Smooth muscle cell (in vitro differentiated cells): Measurements from ENCODE around the gene CYRIA. TPM values are rescaled to one million over a fixed set of nuclear protein-coding genes. Genes with fewer than 3 reads are reported as not detected.
A peak's percentile ranks its signal among the peaks of the same experiment; 100 is the strongest.

Experiments
- DNase-seq: peaks from one replicate; lab custom pipeline; 2025; ENCODE audit not compliant: unreplicated experiment; lab: John Stamatoyannopoulos, UW
- H2AFZ ChIP-seq: fragments of 200-600 bp; sonication (generic); 2 replicates; pipeline ENCODE4 v1.6.0; 2016; ENCODE audit warnings: antibody characterized with exemption, low read depth, mild to moderate bottlenecking
- H3F3A ChIP-seq: fragments of 200-600 bp; sonication (generic); 2 replicates; pipeline ENCODE4 v1.6.0; 2017; ENCODE audit warnings: antibody characterized with exemption, low read depth
- H3K27ac ChIP-seq: fragments of 200-600 bp; sonication (generic); 2 replicates; pipeline ENCODE4 v1.5.1; 2016; ENCODE audit warnings: low read depth, mild to moderate bottlenecking
- H3K27me3 ChIP-seq: fragments of 200-600 bp; sonication (generic); 2 replicates; pipeline ENCODE4 v1.6.1; 2016; ENCODE audit warnings: low read depth, mild to moderate bottlenecking
- H3K36me3 ChIP-seq: fragments of 200-600 bp; sonication (generic); 2 replicates; pipeline ENCODE4 v1.5.1; 2016; ENCODE audit warnings: low read depth
- H3K4me1 ChIP-seq: fragments of 200-600 bp; sonication (generic); 2 replicates; pipeline ENCODE4 v1.5.1; 2016; ENCODE audit warnings: low read depth
- H3K4me2 ChIP-seq: fragments of 200-600 bp; sonication (generic); 2 replicates; pipeline ENCODE4 v1.6.0; 2016; ENCODE audit warnings: mild to moderate bottlenecking
- H3K4me3 ChIP-seq: fragments of 200-600 bp; sonication (generic); 2 replicates; pipeline ENCODE4 v1.5.1; 2016; ENCODE audit warnings: mild to moderate bottlenecking
- H3K79me2 ChIP-seq: fragments of 200-600 bp; sonication (generic); 2 replicates; pipeline ENCODE4 v1.6.0; 2016; ENCODE audit warnings: low read depth, mild to moderate bottlenecking
- H3K9ac ChIP-seq: fragments of 200-600 bp; sonication (generic); 2 replicates; pipeline ENCODE4 v1.6.0; 2016; ENCODE audit warnings: low read depth
- H3K9me3 ChIP-seq: fragments of 200-600 bp; sonication (generic); replicated peaks from 2 replicates; pipeline ENCODE4 v1.5.1; 2016; ENCODE audit warnings: low read depth
- H4K20me1 ChIP-seq: fragments of 200-600 bp; sonication (generic); 2 replicates; pipeline ENCODE4 v1.6.0; 2016; ENCODE audit warnings: low read depth
- CTCF ChIP-seq: fragments of 200-600 bp; sonication (generic); IDR thresholded peaks from 2 replicates; pipeline ENCODE4 v1.5.1; 2017; ENCODE audit warnings: borderline replicate concordance, mild to moderate bottlenecking, antibody characterized with exemption; ENCODE audit not compliant: insufficient read depth, poor library complexity, severe bottlenecking
- WGBS: methylation state at CpG from one replicate; pipeline ENCODE4 v1.1.7; 2016; ENCODE audit warnings: low lambda C conversion rate; 5-methylcytosine and 5-hydroxymethylcytosine counted together
- polyA plus RNA-seq: library from polyadenylated mRNA; unstranded; fragments of >200 nt; fragmentation: Nextera tagmentation; extraction: Ambion mirVana; gene quantifications from 2 replicates; pipeline ENCODE4 v1.2.1, GENCODE V29; 2016
- total RNA-seq: library from RNA; depleted of rRNA; stranded (reverse); fragments of >200 nt; gene quantifications from 2 replicates; pipeline ENCODE4 v1.2.3, GENCODE V29; 2014

CYRIA gene
- total and polyA plus RNA-seq, 2 experiments from 2014 or later: 1.7 to 5.8 TPM

DNA sequence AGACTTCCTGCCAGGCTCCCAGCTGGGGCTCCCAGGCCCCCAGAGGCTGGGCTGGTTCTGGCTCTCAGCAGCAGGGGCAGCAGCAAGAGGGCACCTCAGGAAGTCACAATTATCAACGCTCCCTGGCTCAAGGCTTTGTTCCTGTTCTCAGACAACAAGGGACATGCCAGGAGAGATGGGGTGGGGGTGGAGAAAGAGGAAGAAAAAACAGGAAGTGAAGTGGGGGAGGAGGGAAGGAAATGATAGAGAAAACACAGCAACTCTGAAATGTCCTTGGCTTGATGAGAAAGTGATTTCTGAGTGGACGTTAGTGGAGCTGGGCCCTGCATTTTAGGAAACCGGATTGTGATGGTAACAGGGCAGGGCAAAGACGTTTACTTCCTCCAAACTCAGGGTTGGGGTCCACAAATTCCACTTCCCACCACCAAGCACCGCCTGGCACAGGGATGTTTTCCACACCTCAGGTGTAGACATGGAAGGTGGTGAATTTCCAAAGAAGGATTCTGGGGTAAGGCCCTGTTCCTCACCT lies 40.4 kb downstream of the CYRIA start:
- Histone ChIP-seq H3K4me3 (no peak overlapping the region), H3K9ac (no peak overlapping the region), H2AFZ (no peak overlapping the region), H3K4me2 (no peak overlapping the region), H4K20me1 (no peaks in the 10 kb centered on the region), H3K9me3 (no peaks in the 10 kb centered on the region), H3K27ac (no peak overlapping the region), H3K4me1 (peaks cover 5% of the 10 kb centered on the region), H3F3A (peaks cover 7% of the 10 kb centered on the region), H3K79me2 (no peaks in the 10 kb centered on the region), H3K27me3 (no peaks in the 10 kb centered on the region), H3K36me3 (no peaks in the 10 kb centered on the region)
- no peak for TF ChIP-seq CTCF
- 80% methylated on average over 5 of the region's 5 CpGs for whole genome bisulfite sequencing
- DNase-seq: no peak

GRCh38 chr2:16624436-16624780 lies 41.2 kb downstream of the CYRIA start:
- no peak for TF ChIP-seq CTCF
- Histone ChIP-seq H4K20me1 (no peaks in the 10 kb centered on the region), H3K4me2 (no peak overlapping the region), H3F3A (peaks cover 7% of the 10 kb centered on the region), H3K27me3 (no peaks in the 10 kb centered on the region), H3K4me1 (peaks cover 5% of the 10 kb centered on the region), H3K4me3 (no peak overlapping the region), H2AFZ (no peak overlapping the region), H3K9me3 (no peaks in the 10 kb centered on the region), H3K9ac (no peak overlapping the region), H3K27ac (no peak overlapping the region), H3K36me3 (no peaks in the 10 kb centered on the region), H3K79me2 (no peaks in the 10 kb centered on the region)
- 67% methylated on average over 1 of the region's 1 CpG for WGBS
- no peak for DNase-seq

DNA sequence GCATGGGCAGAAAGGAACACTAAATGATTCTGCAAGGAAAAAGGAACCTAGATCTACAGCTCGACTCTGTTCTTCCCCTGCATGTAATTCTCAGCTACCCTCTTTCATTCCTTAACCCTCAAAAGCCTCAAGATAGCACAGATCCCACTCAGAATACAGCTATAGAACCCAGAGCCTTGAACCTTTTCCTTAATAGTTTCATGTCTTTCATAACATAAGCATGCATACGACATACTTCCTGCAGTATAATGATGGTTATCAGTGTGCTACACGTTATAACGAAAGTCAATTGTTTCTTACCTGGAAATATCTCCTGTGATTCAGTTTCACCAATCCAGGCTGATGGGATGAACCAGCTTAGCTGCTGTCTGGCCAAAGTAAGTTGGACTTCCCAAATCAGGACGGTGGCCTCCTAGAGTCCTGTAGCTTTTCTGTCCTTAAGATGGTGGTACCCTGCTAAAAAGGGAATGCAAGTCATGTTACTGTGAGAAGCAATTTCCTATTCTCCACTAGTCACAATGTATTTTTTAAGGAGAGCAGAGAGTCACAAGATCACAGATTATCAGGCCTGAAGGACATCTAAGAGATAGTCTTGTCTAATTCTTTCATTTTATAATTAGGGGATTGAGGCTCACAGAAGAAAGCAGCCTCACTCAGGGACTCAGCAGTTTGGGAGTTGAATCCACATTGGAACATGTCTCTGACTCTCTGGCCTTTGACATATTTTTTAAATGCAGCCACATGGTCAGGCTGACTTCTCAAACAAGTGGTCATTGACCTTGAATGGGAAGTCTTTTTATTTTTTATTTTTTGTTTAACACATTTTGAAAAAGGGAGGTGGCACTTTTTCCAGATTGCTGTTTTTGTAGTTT lies 41.8 kb downstream of the CYRIA start:
- no peaks in the 10 kb centered on the region for H3K79me2 ChIP-seq
- H3K4me2 ChIP-seq: no peak overlapping the region
- H2AFZ ChIP-seq: no peak overlapping the region
- H3K27ac ChIP-seq: peak overlapping the region; percentile 78
- TF ChIP-seq CTCF: no peak
- no peaks in the 10 kb centered on the region for H4K20me1 ChIP-seq
- WGBS: 85% methylated on average over 5 of the region's 5 CpGs
- no peaks in the 10 kb centered on the region for H3K36me3 ChIP-seq
- H3F3A ChIP-seq: peaks cover 7% of the 10 kb centered on the region
- peaks cover 5% of the 10 kb centered on the region for H3K4me1 ChIP-seq
- DNase-seq: no peak
- H3K9ac ChIP-seq: no peak overlapping the region
- no peaks in the 10 kb centered on the region for H3K27me3 ChIP-seq
- H3K9me3 ChIP-seq: no peaks in the 10 kb centered on the region
- H3K4me3 ChIP-seq: no peak overlapping the region
